LNCAP (cell line): ENCODE results near the gene ZMYND10.

Experiments
- CTCF ChIP-seq: fragments of 450-650 bp; IDR thresholded peaks from 2 replicates; pipeline ENCODE4 v1.5.1; 2017; ENCODE audit warnings: mild to moderate bottlenecking

The ZMYND10 gene

GRCh38 chr3:50357481-50357880 is 11.9 kb upstream of the ZMYND10 start:
- no peak for TF ChIP-seq CTCF

- no peak for TF ChIP-seq CTCF
Observed at GRCh38 chr3:50356553-50356952, 11.0 kb upstream of the ZMYND10 start.

- TF ChIP-seq CTCF, result no peak
Observed at GRCh38 chr3:50355829-50356552, 10.5 kb upstream of the ZMYND10 start.

DNA sequence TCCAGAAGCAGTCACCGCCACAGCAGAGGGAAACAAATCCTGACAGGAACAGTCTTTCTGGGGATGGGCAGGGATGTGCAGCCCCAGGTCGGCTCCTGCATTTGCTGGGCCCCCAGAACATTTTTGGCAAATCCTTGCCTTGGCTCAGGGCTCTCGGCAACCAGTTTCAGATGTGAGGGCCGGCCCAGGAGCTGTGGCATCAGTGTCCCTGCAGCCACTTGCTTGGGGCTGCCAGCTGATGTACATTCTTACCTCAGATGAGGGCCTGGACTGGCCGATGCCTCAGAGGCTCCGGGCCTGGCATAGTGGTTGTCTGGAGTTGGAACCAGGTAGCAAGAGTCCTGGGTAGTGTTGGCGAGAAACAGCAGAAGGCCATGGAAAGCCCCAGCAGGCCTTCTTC is 9.3 kb upstream of the ZMYND10 start:
- no peak for TF ChIP-seq CTCF

GRCh38 chr3:50354186-50354764 is 8.7 kb upstream of the ZMYND10 start:
- TF ChIP-seq CTCF, result no peak

- TF ChIP-seq CTCF, result no peak
Observed at GRCh38 chr3:50353245-50354004, 7.9 kb upstream of the ZMYND10 start.

GRCh38 chr3:50352781-50353180 is 7.2 kb upstream of the ZMYND10 start:
- peak; percentile 35; the same call in 1 of the 2 replicates for TF ChIP-seq CTCF
